Activated CD4-positive, alpha-beta T cell treated with anti-CD3 and anti-CD28 coated beads, Interleukin-2, amount 50 U/mL, for 4 hours (primary cell): ENCODE data around the gene OSBP2.
A peak's percentile ranks its signal among the peaks of the same experiment; 100 is the strongest.

Experiments used
- DNase-seq, 2 experiments: peaks; one replicate each; pipeline ENCODE4 v3.0.0-alpha.2; 2020

Gene OSBP2

GRCh38 chr22:30885001-30885366 is 190.3 kb downstream of the OSBP2 start:
- DNase-seq: no peak

- DNase-seq: no peak
These were observed 190.9 kb downstream of the OSBP2 start for GRCh38 chr22:30885591-30885990.

- no peak for DNase-seq
These were observed 192.8 kb downstream of the OSBP2 start for GRCh38 chr22:30887453-30887852.

GRCh38 chr22:30887861-30888260 is 193.2 kb downstream of the OSBP2 start:
- no peak for DNase-seq

GRCh38 chr22:30889268-30889995 is 194.8 kb downstream of the OSBP2 start:
- DNase-seq: no peak

GRCh38 chr22:30889996-30890480 is 195.4 kb downstream of the OSBP2 start:
- no peak for DNase-seq

GRCh38 chr22:30890686-30891442 is 196.2 kb downstream of the OSBP2 start:
- DNase-seq: peak; percentile 16 to 17

GRCh38 chr22:30891443-30891755 is 196.7 kb downstream of the OSBP2 start:
- no peak for DNase-seq

- no peak for DNase-seq
These were observed 197.1 kb downstream of the OSBP2 start for GRCh38 chr22:30891781-30892180.

GRCh38 chr22:30892286-30892685 is 197.6 kb downstream of the OSBP2 start:
- DNase-seq: no peak

- no peak for DNase-seq
These were observed 198.1 kb downstream of the OSBP2 start for GRCh38 chr22:30892731-30893221.

- no peak for DNase-seq
These were observed 199.0 kb downstream of the OSBP2 start for GRCh38 chr22:30893434-30894370.

- DNase-seq: no peak
These were observed 199.7 kb downstream of the OSBP2 start for GRCh38 chr22:30894371-30894740.

GRCh38 chr22:30902496-30903357 is 208.1 kb downstream of the OSBP2 start:
- DNase-seq: no peak

- DNase-seq: no peak
These were observed 209.3 kb downstream of the OSBP2 start for GRCh38 chr22:30903876-30904460.

GRCh38 chr22:30905696-30906341 is 211.1 kb downstream of the OSBP2 start:
- no peak for DNase-seq

GRCh38 chr22:30906411-30906810 is 211.7 kb downstream of the OSBP2 start:
- DNase-seq: no peak

- no peak for DNase-seq
These were observed 212.3 kb downstream of the OSBP2 start for GRCh38 chr22:30906946-30907345.

- no peak for DNase-seq
These were observed 213.4 kb downstream of the OSBP2 start for GRCh38 chr22:30908051-30908461.

- DNase-seq: no peak
These were observed 214.6 kb downstream of the OSBP2 start for GRCh38 chr22:30909306-30909705.

GRCh38 chr22:30910358-30910757 is 215.7 kb downstream of the OSBP2 start:
- DNase-seq: no peak
